Mesenchymal stem cell (in vitro differentiated cells and primary cell): ENCODE measurements around the gene AFF1.

Experiments used
- DNase-seq: peaks from one replicate; pipeline ENCODE4 v3.0.0-alpha.2; 2013
- H2AFZ ChIP-seq: one replicate; pipeline ENCODE4 v1.6.1; 2013; ENCODE audit warnings: low read depth, mild to moderate bottlenecking, control low read depth, inconsistent platforms, low read length, moderate library complexity
- H2AK5ac ChIP-seq: 2 replicates; pipeline ENCODE4 v1.6.1; 2013; ENCODE audit warnings: low read length, moderate library complexity, mild to moderate bottlenecking, inconsistent platforms; ENCODE audit not compliant: severe bottlenecking
- H2BK120ac ChIP-seq: one replicate; pipeline ENCODE4 v1.6.1; 2013; ENCODE audit warnings: low read depth, mild to moderate bottlenecking, inconsistent platforms, low read length, moderate library complexity
- H2BK12ac ChIP-seq, 2 experiments: one replicate each; pipeline ENCODE4 v1.6.1; 2013; ENCODE audit warnings: inconsistent platforms in 2 of 2, low read length in 2 of 2, mild to moderate bottlenecking in 2 of 2, moderate library complexity in 2 of 2, control low read depth in 1 of 2
- H2BK15ac ChIP-seq: one replicate; pipeline ENCODE4 v1.6.1; 2013; ENCODE audit warnings: mild to moderate bottlenecking, low read depth, inconsistent platforms; ENCODE audit not compliant: poor library complexity, severe bottlenecking
- H2BK5ac ChIP-seq: 2 replicates; pipeline ENCODE4 v1.6.1; 2013; ENCODE audit warnings: low read depth, mild to moderate bottlenecking, low read length, control low read depth, inconsistent platforms; ENCODE audit not compliant: poor library complexity, severe bottlenecking
- H3K14ac ChIP-seq, 2 experiments: one replicate each; pipeline ENCODE4 v1.6.1; 2013; ENCODE audit warnings: inconsistent platforms in 2 of 2, low read length in 2 of 2, control low read depth in 1 of 2, mild to moderate bottlenecking in 1 of 2, moderate library complexity in 1 of 2
- H3K18ac ChIP-seq, 2 experiments: one replicate each; pipeline ENCODE4 v1.6.1; 2013; ENCODE audit warnings: inconsistent platforms in 2 of 2, low read length in 2 of 2, control low read depth in 1 of 2, low read depth in 1 of 2, mild to moderate bottlenecking in 1 of 2
- H3K23ac ChIP-seq, 2 experiments: one replicate each; pipeline ENCODE4 v1.6.1; 2013; ENCODE audit warnings: inconsistent platforms in 2 of 2, low read length in 2 of 2, mild to moderate bottlenecking in 2 of 2, moderate library complexity in 2 of 2, control low read depth in 1 of 2
- H3K27ac ChIP-seq: 2 replicates; pipeline ENCODE4 v1.5.1; 2013; ENCODE audit warnings: mild to moderate bottlenecking, moderate library complexity, low read length, control low read depth, inconsistent platforms; ENCODE audit not compliant: poor library complexity, severe bottlenecking
- H3K27me3 ChIP-seq, 2 experiments: 2 replicates each; pipeline versions ENCODE4 v1.6.1 to v1.7.0; 2013; ENCODE audit warnings: low read length in 2 of 2, mild to moderate bottlenecking in 2 of 2, moderate library complexity in 2 of 2, control low read depth in 1 of 2, inconsistent platforms in 1 of 2; ENCODE audit not compliant: control insufficient read depth in 1 of 2, insufficient read depth in 1 of 2
- H3K36me3 ChIP-seq, 2 experiments: 2 replicates each; pipeline versions ENCODE4 v1.6.1 to v1.7.0; 2013; ENCODE audit warnings: low read length in 2 of 2, control low read depth in 1 of 2, inconsistent platforms in 1 of 2, low read depth in 1 of 2, mild to moderate bottlenecking in 1 of 2; ENCODE audit not compliant: insufficient read depth in 2 of 2, control insufficient read depth in 1 of 2
- H3K4ac ChIP-seq, 2 experiments: one replicate each; pipeline ENCODE4 v1.6.1; 2013; ENCODE audit warnings: inconsistent platforms in 2 of 2, low read length in 2 of 2, mild to moderate bottlenecking in 2 of 2, moderate library complexity in 2 of 2, control low read depth in 1 of 2, low read depth in 1 of 2
- H3K4me1 ChIP-seq: 2 replicates; pipeline ENCODE4 v1.6.1; 2013; ENCODE audit warnings: low read depth, low read length, control low read depth; ENCODE audit not compliant: control insufficient read depth, insufficient read depth
- H3K4me2 ChIP-seq: 2 replicates; pipeline ENCODE4 v1.6.1; 2013; ENCODE audit warnings: low read length, mild to moderate bottlenecking, inconsistent platforms; ENCODE audit not compliant: poor library complexity, severe bottlenecking
- H3K4me3 ChIP-seq, 2 experiments: 2 replicates each; pipeline versions ENCODE4 v1.5.1 to v1.7.0; 2013; ENCODE audit warnings: low read length in 2 of 2, mild to moderate bottlenecking in 2 of 2, control low read depth in 1 of 2, low read depth in 1 of 2; ENCODE audit not compliant: insufficient read depth in 1 of 2
- H3K79me1 ChIP-seq: replicated peaks from 2 replicates; pipeline ENCODE4 v1.6.1; 2013; ENCODE audit warnings: mild to moderate bottlenecking, control low read depth, low read length, inconsistent platforms; ENCODE audit not compliant: poor library complexity, severe bottlenecking
- H3K9ac ChIP-seq: 2 replicates; pipeline ENCODE4 v1.7.0; 2013; ENCODE audit warnings: mild to moderate bottlenecking, low read length, moderate library complexity
- H3K9me3 ChIP-seq: 2 replicates; pipeline ENCODE4 v1.7.0; 2013; ENCODE audit warnings: mild to moderate bottlenecking, low read length; ENCODE audit not compliant: control insufficient read depth
- H4K8ac ChIP-seq: one replicate; pipeline ENCODE4 v1.6.1; 2013; ENCODE audit warnings: inconsistent platforms, mild to moderate bottlenecking, low read length, moderate library complexity
- H4K91ac ChIP-seq: one replicate; pipeline ENCODE4 v1.6.1; 2013; ENCODE audit warnings: mild to moderate bottlenecking, low read length, inconsistent platforms
- WGBS: methylation state at CpG from one replicate; pipeline ENCODE4 v1.1.7; 2013; ENCODE audit warnings: mixed read lengths; 5-methylcytosine and 5-hydroxymethylcytosine counted together

Gene AFF1

GRCh38 chr4:86938771-86939520 is 4.1 kb downstream of the AFF1 start:
- DNase-seq = peak; percentile 34
- no peak overlapping the region for H2BK120ac ChIP-seq
- H3K23ac ChIP-seq = no peak overlapping the region
- H3K27me3 ChIP-seq = no peaks in the 10 kb centered on the region
- H3K4me3 ChIP-seq = no peak overlapping the region
- H3K4me1 ChIP-seq = peaks cover 3% of the 10 kb centered on the region
- H3K14ac ChIP-seq = no peak overlapping the region
- no peak overlapping the region for H2AFZ ChIP-seq
- H4K8ac ChIP-seq = no peak overlapping the region
- no peak overlapping the region for H3K18ac ChIP-seq
- H3K36me3 ChIP-seq = no peaks in the 10 kb centered on the region
- no peaks in the 10 kb centered on the region for H3K9me3 ChIP-seq
- no peak overlapping the region for H3K4me2 ChIP-seq
- H2AK5ac ChIP-seq = no peak overlapping the region
- H3K79me1 ChIP-seq = peaks cover 12% of the 10 kb centered on the region
- H2BK12ac ChIP-seq = no peak overlapping the region
- H2BK5ac ChIP-seq = no peak overlapping the region
- H3K9ac ChIP-seq = peak overlapping the region; percentile 27
- H4K91ac ChIP-seq = no peak overlapping the region
- H3K4ac ChIP-seq = no peak overlapping the region
- no peak overlapping the region for H3K27ac ChIP-seq
- no peak overlapping the region for H2BK15ac ChIP-seq
- WGBS = 100% methylated on average over 1 of the region's 4 CpGs

DNA sequence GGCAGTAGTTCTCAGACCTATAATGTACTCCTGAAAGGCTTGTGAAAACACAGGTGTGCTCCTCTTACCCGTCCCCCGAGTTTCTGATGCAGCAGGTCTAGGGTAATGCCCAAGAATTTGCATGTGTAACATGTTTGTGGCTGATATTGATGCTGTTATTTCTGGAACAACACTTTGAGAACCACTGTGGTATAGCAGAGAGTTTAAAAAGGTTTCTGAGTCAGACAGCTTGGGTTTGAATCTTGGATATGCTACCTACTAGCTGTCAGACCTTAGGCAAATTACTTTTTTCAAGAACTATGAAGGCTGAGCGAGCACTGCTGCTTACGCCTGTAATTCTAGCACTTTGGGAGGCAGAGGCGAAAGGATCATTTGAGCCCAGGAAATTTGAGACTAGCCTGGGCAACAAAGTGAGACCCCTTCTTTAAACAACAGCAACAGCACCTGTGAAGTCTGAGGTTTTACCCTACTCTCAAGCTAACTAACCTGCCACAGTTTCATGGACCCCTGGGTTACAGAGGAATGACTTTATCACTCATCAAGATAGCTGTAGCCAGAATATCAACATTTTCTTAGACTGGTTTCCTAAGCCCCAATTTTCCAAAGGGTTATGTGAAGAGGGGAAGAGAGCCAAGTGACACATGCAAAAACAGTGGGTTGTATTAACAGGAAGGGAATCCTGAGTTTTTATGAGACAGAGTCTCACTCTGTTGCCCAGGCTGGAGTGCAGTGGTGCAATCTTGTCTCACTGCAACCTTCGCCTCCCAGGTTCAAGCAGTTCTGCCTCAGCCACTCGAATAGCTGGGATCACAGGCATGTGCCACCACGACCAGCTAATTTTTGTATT is 5.1 kb downstream of the AFF1 start:
- Histone ChIP-seq H3K27ac (no peak overlapping the region), H2AK5ac (no peak overlapping the region), H3K4me3 (no peak overlapping the region), H2BK5ac (no peak overlapping the region), H3K4me2 (no peak overlapping the region), H3K14ac (no peak overlapping the region), H3K27me3 (no peaks in the 10 kb centered on the region), H3K9ac (no peak overlapping the region), H2BK12ac (peak overlapping the region; percentile 37 to 86), H3K36me3 (no peaks in the 10 kb centered on the region), H3K23ac (no peak overlapping the region), H4K8ac (no peak overlapping the region), H2BK15ac (no peak overlapping the region), H2BK120ac (no peak overlapping the region), H4K91ac (no peak overlapping the region), H2AFZ (no peak overlapping the region), H3K9me3 (no peaks in the 10 kb centered on the region), H3K18ac (peak overlapping the region in 1 of 2 experiments; percentile 18), H3K79me1 (peaks cover 14% of the 10 kb centered on the region), H3K4me1 (peaks cover 3% of the 10 kb centered on the region), H3K4ac (no peak overlapping the region)
- DNase-seq = peak; percentile 34
- WGBS = 90% methylated on average over 8 of the region's 8 CpGs

GRCh38 chr4:86940920-86941460 is 6.2 kb downstream of the AFF1 start:
- Histone ChIP-seq H3K36me3 (no peaks in the 10 kb centered on the region), H3K27me3 (no peaks in the 10 kb centered on the region), H3K4me1 (peaks cover 3% of the 10 kb centered on the region), H3K9ac (no peak overlapping the region), H3K4ac (peak overlapping the region in 1 of 2 experiments; percentile 49), H2BK120ac (no peak overlapping the region), H2AFZ (no peak overlapping the region), H3K14ac (no peak overlapping the region), H3K18ac (no peak overlapping the region), H2BK15ac (no peak overlapping the region), H4K8ac (no peak overlapping the region), H2BK12ac (no peak overlapping the region), H2AK5ac (no peak overlapping the region), H3K27ac (no peak overlapping the region), H3K23ac (no peak overlapping the region), H3K79me1 (peaks cover 19% of the 10 kb centered on the region), H4K91ac (no peak overlapping the region), H3K9me3 (no peaks in the 10 kb centered on the region), H3K4me2 (no peak overlapping the region), H2BK5ac (no peak overlapping the region), H3K4me3 (no peak overlapping the region)
- no peak for DNase-seq
- WGBS = 97% methylated on average over 13 of the region's 15 CpGs

GRCh38 chr4:86942185-86942666 is 7.4 kb downstream of the AFF1 start:
- Histone ChIP-seq H3K4me1 (peaks cover 3% of the 10 kb centered on the region), H2AK5ac (no peak overlapping the region), H2AFZ (no peak overlapping the region), H3K4ac (no peak overlapping the region), H3K9ac (no peak overlapping the region), H2BK5ac (no peak overlapping the region), H4K91ac (no peak overlapping the region), H2BK12ac (no peak overlapping the region), H3K36me3 (no peaks in the 10 kb centered on the region), H3K27me3 (no peaks in the 10 kb centered on the region), H2BK15ac (no peak overlapping the region), H3K14ac (no peak overlapping the region), H3K23ac (no peak overlapping the region), H3K9me3 (no peaks in the 10 kb centered on the region), H3K4me2 (no peak overlapping the region), H2BK120ac (no peak overlapping the region), H4K8ac (no peak overlapping the region), H3K18ac (no peak overlapping the region), H3K27ac (no peak overlapping the region), H3K79me1 (peaks cover 26% of the 10 kb centered on the region), H3K4me3 (no peak overlapping the region)
- WGBS = 44% methylated on average over 1 of the region's 1 CpG
- DNase-seq = peak; percentile 88
